K562 (cell line): ENCODE results near the gene FAM184B. TPM values are rescaled to one million over a fixed set of nuclear protein-coding genes. Genes with fewer than 3 reads are reported as not detected.

Experiments
- ATAC-seq: fragments of 200-7000 bp; cut with Tn5 transposase; 3 replicates; pipeline ENCODE4 v1.9.1; 2020; ENCODE audit warnings: moderate library complexity
- BruUV-seq: library from RNA; stranded (reverse); fragments of 400-500 nt; replicated peaks from 2 replicates; lab custom pipeline; 2021; lab: Mats Ljungman, UMichigan
- CTCF ChIA-PET: fragments of 300-600 bp; formaldehyde crosslinking; extraction: SDS; loops from one replicate; lab custom pipeline; 2021; ENCODE audit warnings: low intra/inter-chr PET ratio; lab: Yijun Ruan, JAX
- POLR2A ChIA-PET: fragments of 300-600, 350-650 bp; sonication (Branson Sonifier 250); formaldehyde crosslinking; extraction: SDS; loops from one replicate; lab custom pipeline; 2021; ENCODE audit warnings: antibody characterized with exemption, inconsistent platforms; lab: Yijun Ruan, JAX
- DNase-seq, 4 experiments: peaks; one replicate each; pipeline versions ENCODE4 v3.0.0 to v3.0.0-alpha.2; 2011 to 2018; ENCODE audit warnings: low spot score in 3 of 4, mixed read lengths in 3 of 4; ENCODE audit errors: extremely low read depth in 1 of 4
- FAIRE-seq: peaks from 2 replicates; lab custom pipeline; 2011; peaks lifted over from hg19 to GRCh38; lab: Jason Lieb, UNC
- H2AFZ ChIP-seq: 2 replicates; pipeline ENCODE4 v1.6.0; 2011; ENCODE audit warnings: low read depth, low read length, control low read depth, inconsistent platforms
- H3K27ac ChIP-seq: fragments of 200-600 bp; 3 replicates; pipeline ENCODE4 v1.8.0; 2011; ENCODE audit warnings: low read depth, mild to moderate bottlenecking, control low read depth, inconsistent platforms, low read length, moderate library complexity, mixed read lengths; ENCODE audit errors: extremely low read depth
- H3K27me3 ChIP-seq, 2 experiments: fragments of 300-600 bp in 1 of 2; 2 replicates in 1 of 2; 3 replicates in 1 of 2; pipeline versions ENCODE4 v1.6.0 to v1.8.0; 2011; ENCODE audit warnings: inconsistent platforms in 2 of 2, low read length in 2 of 2, mild to moderate bottlenecking in 1 of 2, mixed read lengths in 1 of 2, moderate library complexity in 1 of 2; ENCODE audit not compliant: control insufficient read depth in 2 of 2, insufficient read depth in 2 of 2
- H3K36me3 ChIP-seq: fragments of 300-600 bp; 3 replicates; pipeline ENCODE4 v1.8.0; 2011; ENCODE audit warnings: mild to moderate bottlenecking, low read length, inconsistent platforms; ENCODE audit not compliant: control insufficient read depth, insufficient read depth
- H3K4me1 ChIP-seq, 2 experiments: fragments of 200-600 bp in 1 of 2; replicated peaks in 1 of 2; 2 replicates in 1 of 2; 3 replicates in 1 of 2; pipeline versions ENCODE4 v1.5.1 to v1.8.0; 2011; ENCODE audit warnings: inconsistent platforms in 2 of 2, low read length in 2 of 2, mild to moderate bottlenecking in 1 of 2, mixed read lengths in 1 of 2, moderate library complexity in 1 of 2; ENCODE audit not compliant: control insufficient read depth in 2 of 2, insufficient read depth in 2 of 2
- H3K4me2 ChIP-seq: 2 replicates; pipeline ENCODE4 v1.6.1; 2011; ENCODE audit warnings: low read length, control low read depth, inconsistent platforms, mixed read lengths; ENCODE audit not compliant: insufficient read depth
- H3K4me3 ChIP-seq: fragments of 200-600 bp; sonication (generic), shearing (Covaris generic); 2 replicates; pipeline ENCODE4 v1.5.1; 2016; ENCODE audit warnings: control low read depth, inconsistent platforms
- H3K79me2 ChIP-seq: fragments of 200-600 bp; 3 replicates; pipeline ENCODE4 v1.8.0; 2011; ENCODE audit warnings: low read length, inconsistent platforms; ENCODE audit not compliant: control insufficient read depth, insufficient read depth
- H3K9ac ChIP-seq, 2 experiments: 2 replicates each; pipeline versions ENCODE4 v1.6.0 to v1.6.1; 2011; ENCODE audit warnings: low read depth in 2 of 2, low read length in 2 of 2, control low read depth in 1 of 2, inconsistent platforms in 1 of 2, mild to moderate bottlenecking in 1 of 2, mixed read lengths in 1 of 2; ENCODE audit not compliant: insufficient read depth in 1 of 2
- H3K9me1 ChIP-seq: one replicate; pipeline ENCODE4 v1.6.0; 2011; ENCODE audit warnings: inconsistent platforms, mild to moderate bottlenecking, low read length, moderate library complexity; ENCODE audit not compliant: control insufficient read depth, insufficient read depth
- H3K9me3 ChIP-seq: replicated peaks from 2 replicates; pipeline ENCODE4 v1.5.1; 2011; ENCODE audit warnings: low read depth, low read length, inconsistent platforms; ENCODE audit not compliant: control insufficient read depth, insufficient read depth
- H4K20me1 ChIP-seq: replicated peaks from 2 replicates; pipeline ENCODE4 v1.6.1; 2011; ENCODE audit warnings: low read length, inconsistent platforms, mixed read lengths; ENCODE audit not compliant: control insufficient read depth, insufficient read depth
- ADNP ChIP-seq: fragments of 200-800 bp; sonication (Bioruptor generic); IDR thresholded peaks from 2 replicates; pipeline ENCODE4 v1.6.1; 2016; ENCODE audit warnings: missing genetic modification characterization, missing compliant biosample characterization
- ATF4 ChIP-seq: fragments of 450-650 bp; formaldehyde crosslinking; IDR thresholded peaks from 2 replicates; pipeline ENCODE4 v1.4.0; 2022; ENCODE audit warnings: mild to moderate bottlenecking, moderate library complexity
- BHLHE40 ChIP-seq: IDR thresholded peaks from 2 replicates; pipeline ENCODE4 v1.6.1; 2011; ENCODE audit warnings: low read length, improper control_type of control experiment
- GTF2F1 ChIP-seq: IDR thresholded peaks from 2 replicates; pipeline ENCODE4 v1.6.1; 2011; ENCODE audit warnings: low read depth, low read length, improper control_type of control experiment
- MCM5 ChIP-seq: fragments of 450-650 bp; IDR thresholded peaks from 2 replicates; pipeline ENCODE4 v1.6.1; 2016; ENCODE audit warnings: low read depth
- MGA ChIP-seq: fragments of 450-650 bp; IDR thresholded peaks from 2 replicates; pipeline ENCODE4 v1.6.1; 2016; ENCODE audit warnings: mild to moderate bottlenecking, moderate library complexity
- SIN3B ChIP-seq: fragments of 450-650 bp; IDR thresholded peaks from 2 replicates; pipeline ENCODE4 v1.6.1; 2017; ENCODE audit warnings: low read depth, mild to moderate bottlenecking, moderate library complexity
- ZFPM2 ChIP-seq: fragments of 250-450 bp; sonication (Bioruptor Pico); IDR thresholded peaks from 2 replicates; pipeline ENCODE4 v1.5.1; 2022; ENCODE audit warnings: mild to moderate bottlenecking
- ZNF224 ChIP-seq: sonication (generic); formaldehyde crosslinking; IDR thresholded peaks from 2 replicates; pipeline ENCODE4 v1.8.0; 2022; ENCODE audit warnings: mild to moderate bottlenecking, missing genetic modification reagents
- ZNF507 ChIP-seq: conservative IDR thresholded peaks from 2 replicates; pipeline ENCODE4 v1.6.1; 2017; ENCODE audit warnings: missing genetic modification characterization, missing compliant biosample characterization
- ZNF655 ChIP-seq: fragments of 250-450 bp; sonication (Bioruptor Pico); IDR thresholded peaks from 2 replicates; pipeline ENCODE4 v1.5.0; 2021
- WGBS: fragments of 100-300 bp; shearing (Covaris generic); methylation state at CpG from one replicate; pipeline ENCODE4 v1.1.6; 2016; ENCODE audit warnings: low coverage, mixed read lengths; ENCODE audit not compliant: insufficient coverage; ENCODE audit errors: missing lambda C conversion rate; 5-methylcytosine and 5-hydroxymethylcytosine counted together
- in situ Hi-C: fragments of 300-500 bp; cut with MboI; formaldehyde crosslinking; loops from 4 replicates; pipeline ENCODE4 v1.15.0; 2018; ENCODE audit warnings: inconsistent platforms, mixed read lengths
- intact Hi-C: fragments of 100-400 bp; cut with micrococcal nuclease; formaldehyde crosslinking; loops from 2 replicates; pipeline ENCODE4 v1.14.2; 2022
- polyA plus RNA-seq, 8 experiments: library from polyadenylated mRNA; depleted of rRNA in 4 of 8; stranded (reverse) in 5 of 8; unstranded in 3 of 8; fragments of >200 nt; fragmentation: Nextera tagmentation in 2 of 8; fragmentation: Illumina TruSeq in 1 of 8; extraction: Ambion mirVana in 2 of 8; extraction: Trizol in 1 of 8; gene quantifications; 2 replicates each; pipeline versions ENCODE4 v1.2.1 to v1.2.3, GENCODE V29; 2011 to 2014; ENCODE audit warnings: inconsistent platforms in 1 of 8, missing spikeins in 1 of 8
- total RNA-seq, 7 experiments: library from RNA; depleted of rRNA in 6 of 7; stranded (reverse); fragments of >200 nt in 6 of 7; fragmentation: Illumina TruSeq in 2 of 7; extraction: Trizol in 2 of 7; gene quantifications; 2 replicates each; pipeline versions ENCODE4 v1.2.1 to v1.2.3, GENCODE V29; 2011 to 2021; ENCODE audit warnings: low replicate concordance in 1 of 7

The FAM184B gene
- total and polyA plus RNA-seq, 9 of the 15 experiments (the other 6 are each of a cell fraction or from before 2014, with no cell fraction given), result not detected

GRCh38 chr4:17709763-17710068 is 71.7 kb downstream of the FAM184B start:
- H3K79me2 ChIP-seq, result no peaks in the 10 kb centered on the region
- in situ Hi-C loops (no loop called here), intact Hi-C loops (no loop called here)
- no peak for ATAC-seq
- no peaks in the 10 kb centered on the region for H4K20me1 ChIP-seq
- no peaks in the 10 kb centered on the region for H3K9me3 ChIP-seq
- H3K36me3 ChIP-seq, result no peaks in the 10 kb centered on the region
- H2AFZ ChIP-seq, result no peak overlapping the region
- H3K27me3 ChIP-seq, result peaks cover 38 to 47% of the 10 kb centered on the region in 2 experiments
- H3K4me2 ChIP-seq, result no peak overlapping the region
- CTCF ChIA-PET, result no interaction called here
- H3K4me3 ChIP-seq, result no peak overlapping the region
- no peak for DNase-seq
- no peak for FAIRE-seq
- no peak overlapping the region for H3K9ac ChIP-seq
- peaks cover 0 to 8% of the 10 kb centered on the region in 2 experiments; a peak in 1 of 5 replicates for H3K4me1 ChIP-seq
- 3% methylated on average over 8 of the region's 8 CpGs for WGBS
- POLR2A ChIA-PET, result interaction anchor here (1.4 kb wide), 1 partner anchor 14 kb away, joined by 5 read pairs; no protein-coding TSS in a partner anchor
- no peak overlapping the region for H3K27ac ChIP-seq
- BruUV-seq, result no TSS peak
- no peaks in the 10 kb centered on the region for H3K9me1 ChIP-seq
- no peak for TF ChIP-seq SIN3B
- no peak for TF ChIP-seq GTF2F1
- no peak for TF ChIP-seq MGA
- TF ChIP-seq MCM5, result no peak
- no peak for TF ChIP-seq ATF4
- TF ChIP-seq ZFPM2 (CRISPR knock-in tag), result no peak
- TF ChIP-seq ZNF655 (CRISPR knock-in tag), result no peak
- TF ChIP-seq ZNF507 (tag), result no peak
- TF ChIP-seq ZNF224 (CRISPR knock-in tag), result no peak
- no peak for TF ChIP-seq ADNP (tag)
- TF ChIP-seq BHLHE40, result no peak
